HG02870 (cell line): ENCODE measurements around the gene MAPRE3.

Experiments used
- ATAC-seq: cut with Tn5 transposase; IDR thresholded peaks from one replicate; pipeline ENCODE4 v1.9.1; 2021; ENCODE audit warnings: mild to moderate bottlenecking, moderate library complexity; ENCODE audit not compliant: unreplicated experiment

MAPRE3 gene

DNA sequence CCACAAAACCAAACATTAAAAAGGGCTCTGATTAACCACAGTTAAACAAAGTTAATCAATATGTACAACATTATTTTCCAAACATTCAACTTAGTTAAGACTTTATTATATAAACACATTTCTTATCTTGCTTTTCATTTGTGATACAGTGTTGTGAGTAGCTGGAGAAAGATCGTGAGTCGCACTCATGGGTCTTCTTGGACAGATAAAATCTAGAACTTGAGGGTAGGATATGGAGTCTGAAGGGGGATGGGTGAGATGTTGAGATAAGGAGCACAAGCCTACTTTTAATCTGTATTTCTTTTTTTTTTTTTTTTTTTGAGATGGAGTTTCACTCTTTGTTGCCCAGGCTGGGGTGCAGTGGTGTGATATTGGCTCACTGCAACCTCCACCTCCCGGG lies 39.7 kb downstream of the MAPRE3 start:
- no peak for ATAC-seq

- no peak for ATAC-seq
These were observed 43.3 kb downstream of the MAPRE3 start for GRCh38 chr2:27013738-27014137.

GRCh38 chr2:27014771-27015433 lies 44.5 kb downstream of the MAPRE3 start:
- no peak for ATAC-seq

DNA sequence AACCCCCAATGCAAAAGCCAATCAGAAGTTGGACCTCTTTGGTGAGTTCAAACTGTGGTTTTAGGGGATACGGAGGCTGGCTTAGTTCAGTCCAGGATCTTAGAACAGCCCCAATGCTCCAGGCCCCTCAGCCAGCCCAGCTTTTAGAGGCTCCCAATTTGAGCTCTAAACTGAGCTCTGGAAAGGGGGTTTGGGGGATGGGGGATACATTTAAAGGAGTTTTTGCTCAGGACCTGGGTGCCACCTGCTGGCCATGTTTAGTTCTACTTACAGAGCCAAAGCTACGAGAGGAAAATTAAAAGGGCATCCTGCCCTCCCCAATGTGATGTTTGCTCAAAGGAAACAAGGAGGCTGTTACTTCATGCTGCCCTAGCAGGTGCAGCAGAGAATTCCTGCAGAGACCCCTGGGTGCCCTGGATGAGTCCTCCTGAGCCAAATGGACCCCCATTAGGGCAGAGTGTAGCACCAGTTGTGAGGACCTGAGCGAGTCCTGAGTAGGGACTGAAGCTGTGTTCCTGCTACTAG lies 46.4 kb downstream of the MAPRE3 start:
- no peak for ATAC-seq

GRCh38 chr2:27018142-27018541 lies 47.7 kb downstream of the MAPRE3 start:
- no peak for ATAC-seq

DNA sequence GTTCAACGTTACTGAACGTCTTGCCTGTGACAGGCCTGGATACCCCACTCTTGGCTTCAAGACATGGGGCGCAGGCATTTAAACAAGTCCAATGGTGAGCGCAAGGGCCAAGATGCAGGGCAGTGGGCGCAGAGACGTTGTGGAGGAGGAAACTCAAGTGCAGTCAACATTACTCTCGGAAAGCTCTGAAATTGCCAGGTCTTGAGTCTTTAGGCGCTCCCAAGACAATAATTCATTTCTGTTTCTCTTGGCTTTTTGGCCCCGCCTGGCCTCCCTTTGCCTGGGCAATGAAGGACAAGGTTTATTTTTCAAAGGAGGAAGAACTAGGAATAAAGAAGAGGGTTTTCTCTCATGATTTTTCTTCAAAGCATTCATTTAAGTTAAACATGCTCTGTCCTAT lies 49.0 kb downstream of the MAPRE3 start:
- no peak for ATAC-seq

DNA sequence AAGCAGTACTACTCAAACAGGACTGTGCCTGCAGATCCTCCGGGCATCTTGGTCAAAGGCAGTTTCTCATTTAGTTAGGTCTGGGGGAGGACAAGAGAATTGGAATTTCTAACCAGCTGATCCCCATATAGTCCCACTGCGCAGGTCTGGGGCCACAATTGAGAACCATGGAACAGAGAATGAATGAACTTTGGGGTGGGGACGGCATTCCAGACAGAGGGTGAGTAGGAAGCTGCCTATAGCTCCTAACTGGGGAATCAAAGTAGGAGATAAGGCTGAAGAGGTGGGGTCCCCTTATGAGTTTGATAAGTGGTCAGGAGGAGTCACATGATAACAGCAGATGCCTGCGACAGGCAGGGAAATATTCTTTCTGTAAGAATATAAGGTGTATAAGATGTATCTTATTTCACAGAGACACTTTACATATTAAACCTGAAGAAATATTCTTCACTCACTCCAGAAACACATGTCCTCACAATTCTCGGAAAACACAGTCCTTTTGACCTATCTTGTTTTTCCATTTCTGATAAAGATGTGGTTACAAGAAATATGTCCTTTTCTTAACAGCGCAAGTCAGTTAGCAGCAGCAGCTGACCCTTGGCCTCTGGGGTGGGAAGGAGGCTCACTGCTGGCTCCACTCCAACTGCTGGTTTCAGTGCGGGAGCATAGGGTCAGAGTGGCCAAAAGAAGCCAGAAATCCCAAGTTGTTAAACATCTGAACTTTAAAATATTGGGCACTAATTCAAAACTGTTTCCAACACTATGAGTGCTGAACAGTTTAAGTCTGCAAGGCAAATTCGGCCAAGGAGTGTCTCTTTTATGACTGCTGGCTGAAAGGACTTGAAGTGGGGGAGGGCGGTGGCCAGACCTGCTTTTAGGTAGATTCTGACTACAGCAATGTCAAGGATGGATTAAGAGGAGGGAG lies 49.8 kb downstream of the MAPRE3 start:
- ATAC-seq, result no peak

DNA sequence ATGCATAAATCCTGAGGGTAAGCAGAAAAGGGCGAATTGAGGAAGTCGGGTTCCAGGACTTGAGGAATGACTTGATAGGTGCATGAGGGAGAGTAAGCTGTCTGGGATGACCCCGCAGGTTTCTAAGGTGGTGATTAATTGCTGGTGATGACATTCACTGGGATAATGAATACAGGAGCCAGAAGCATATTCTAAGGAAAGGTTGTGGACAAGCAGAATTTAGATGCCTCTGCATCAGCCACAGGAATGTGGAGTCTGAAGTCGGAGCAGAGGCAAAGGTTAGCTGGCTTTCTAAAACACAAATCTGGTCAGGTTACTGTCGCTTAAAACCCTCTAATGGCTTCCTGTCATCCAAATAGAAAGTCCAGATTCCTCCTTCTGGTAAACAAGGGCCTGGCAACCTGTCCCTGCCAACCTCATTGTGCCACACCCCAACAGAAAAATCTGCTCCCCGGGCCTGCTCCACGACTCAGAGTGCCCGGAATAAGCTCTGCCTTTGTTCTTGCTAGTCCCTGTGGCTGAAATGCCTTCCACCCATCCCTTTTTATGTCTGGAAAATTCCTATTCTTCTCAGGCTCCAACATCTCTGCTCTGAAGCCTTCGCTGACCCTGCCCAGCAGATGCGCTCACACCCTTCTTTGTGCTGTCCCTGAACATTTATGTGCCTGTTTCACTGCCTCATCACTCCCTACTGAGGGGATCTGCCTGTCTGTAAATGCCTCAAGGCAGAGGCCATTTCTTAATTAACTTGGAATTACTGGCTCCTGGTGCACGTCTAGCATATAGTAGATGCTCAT lies 51.0 kb downstream of the MAPRE3 start:
- no peak for ATAC-seq

GRCh38 chr2:27023740-27024139 lies 53.3 kb downstream of the MAPRE3 start:
- ATAC-seq, result no peak

DNA sequence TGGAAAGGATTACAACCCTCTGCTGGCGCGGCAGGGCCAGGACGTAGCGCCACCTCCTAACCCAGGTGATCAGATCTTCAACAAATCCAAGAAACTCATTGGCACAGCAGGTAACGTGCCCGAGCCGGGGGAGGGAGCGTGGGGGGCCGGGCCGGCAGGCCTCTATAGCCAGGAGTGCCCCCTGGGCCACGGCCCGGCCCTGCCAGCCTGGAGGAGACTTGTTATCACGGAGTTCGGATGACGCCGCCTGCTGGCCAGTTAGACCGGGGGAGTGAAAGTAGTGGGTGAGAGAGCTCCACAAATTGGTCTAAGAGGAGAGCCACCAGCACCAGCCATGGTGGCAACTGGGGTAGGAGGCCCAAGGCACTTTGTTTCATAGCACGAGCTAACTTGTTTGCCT lies 53.8 kb downstream of the MAPRE3 start:
- no peak for ATAC-seq

DNA sequence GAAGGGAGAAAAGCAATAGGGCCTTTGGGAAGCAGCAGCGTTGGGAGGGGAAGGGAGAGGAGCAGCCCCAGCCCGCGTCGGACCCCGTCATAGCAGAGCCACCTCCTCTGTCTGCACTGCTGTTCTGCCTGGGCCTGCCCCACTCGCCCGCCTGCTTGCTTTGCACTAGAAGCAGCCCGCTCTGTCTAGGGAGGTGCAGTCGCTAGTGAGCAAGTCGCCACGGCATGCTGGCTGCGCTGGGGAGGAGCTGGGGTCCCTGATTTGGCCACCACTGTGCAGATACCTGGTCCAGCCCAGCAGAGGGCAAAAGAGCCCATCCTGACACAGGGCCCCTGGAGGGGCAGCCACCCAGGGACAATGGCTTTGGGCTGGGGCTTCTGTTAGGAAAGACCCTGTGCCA lies 54.4 kb downstream of the MAPRE3 start:
- ATAC-seq, result no peak

- ATAC-seq, result no peak
These were observed 54.9 kb downstream of the MAPRE3 start for GRCh38 chr2:27025281-27025800.

DNA sequence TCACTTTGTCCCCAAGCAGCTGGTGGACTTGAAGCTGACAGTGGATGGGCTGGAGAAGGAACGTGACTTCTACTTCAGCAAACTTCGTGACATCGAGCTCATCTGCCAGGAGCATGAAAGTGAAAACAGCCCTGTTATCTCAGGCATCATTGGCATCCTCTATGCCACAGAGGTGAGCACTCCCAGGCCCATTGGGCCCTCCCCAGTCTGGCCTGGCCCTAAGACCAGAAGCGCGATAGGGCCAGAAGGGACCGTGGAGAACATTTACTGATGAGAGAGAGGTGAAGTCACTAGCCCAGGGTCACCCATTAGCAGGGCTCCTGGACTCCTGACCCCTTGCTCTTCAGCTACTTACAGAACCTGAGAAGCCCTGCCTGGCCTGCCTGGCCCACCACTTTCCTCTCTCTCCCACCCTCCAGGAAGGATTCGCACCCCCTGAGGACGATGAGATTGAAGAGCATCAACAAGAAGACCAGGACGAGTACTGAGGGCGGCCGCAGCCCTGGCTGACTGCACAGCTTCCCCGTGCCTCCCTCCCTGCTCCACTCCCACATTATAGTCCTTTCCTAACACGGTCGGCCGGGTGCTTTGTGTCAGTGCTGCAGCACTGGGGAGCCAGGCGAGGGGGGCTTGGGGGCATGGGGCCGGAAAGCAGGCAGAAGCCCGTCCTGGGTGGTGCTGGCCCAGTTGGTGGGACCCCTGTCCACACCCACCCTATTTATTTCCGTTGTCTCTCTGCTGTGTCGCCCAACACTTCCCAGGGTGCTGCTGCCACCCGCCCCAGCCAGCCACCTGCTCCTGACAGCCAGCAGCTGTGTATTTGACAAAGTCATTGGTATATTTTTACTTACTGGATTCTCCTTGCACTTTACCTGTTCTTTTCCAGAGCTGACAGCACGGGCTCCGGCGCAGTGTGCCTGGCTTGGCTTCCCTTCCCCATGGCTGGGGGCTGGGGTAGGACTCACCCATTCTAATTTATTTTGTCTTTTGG lies 55.7 kb downstream of the MAPRE3 start:
- no peak for ATAC-seq

DNA sequence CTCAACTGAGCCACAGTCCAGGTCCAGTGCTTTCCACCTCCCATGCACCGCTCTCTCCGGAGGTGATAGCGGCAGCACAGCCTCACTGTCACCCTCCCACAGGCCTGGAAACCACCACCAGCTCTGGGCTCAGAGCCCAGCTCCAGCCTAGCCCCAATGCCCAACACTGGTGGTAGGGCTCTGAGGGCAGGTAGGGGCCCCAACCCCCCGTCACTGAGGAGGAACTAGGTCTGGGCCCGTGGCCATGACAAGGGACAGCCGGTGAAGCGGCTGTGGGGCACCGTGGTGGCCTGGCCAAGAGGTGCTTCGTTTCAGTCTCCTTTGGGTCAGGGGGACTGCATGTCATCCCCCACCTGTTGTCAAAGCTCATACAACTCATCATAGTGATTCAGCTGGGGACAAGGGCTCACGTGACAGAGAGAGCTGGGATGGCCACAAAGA lies 56.8 kb downstream of the MAPRE3 start:
- ATAC-seq, result no peak

DNA sequence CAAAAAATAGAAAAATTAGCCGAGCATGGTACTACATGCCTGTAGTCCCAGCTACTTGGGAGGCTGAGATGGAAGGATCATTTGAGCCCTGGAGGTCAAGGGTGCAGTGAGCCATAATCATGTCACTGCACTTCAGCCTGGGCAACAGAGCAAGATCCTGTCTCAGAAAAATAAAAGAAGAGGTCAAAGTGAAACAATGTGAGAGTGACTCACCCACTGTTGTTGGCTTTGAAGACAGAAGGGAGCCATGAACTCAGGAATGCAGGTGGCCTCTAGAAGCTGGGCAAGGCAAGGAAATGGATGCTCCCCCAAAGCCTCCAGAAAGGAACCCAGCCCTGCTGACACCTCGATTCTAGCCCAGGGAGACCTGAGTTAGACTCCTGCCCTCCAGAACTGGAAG lies 58.6 kb downstream of the MAPRE3 start:
- no peak for ATAC-seq

- peak; percentile 81 for ATAC-seq
These were observed 62.2 kb downstream of the MAPRE3 start, which contains the start of gene TMEM214 for GRCh38 chr2:27032495-27033252. TMEM214 (plus strand) TSS chr2:27032965; CDS start chr2:27033016, 51 bp downstream.

DNA sequence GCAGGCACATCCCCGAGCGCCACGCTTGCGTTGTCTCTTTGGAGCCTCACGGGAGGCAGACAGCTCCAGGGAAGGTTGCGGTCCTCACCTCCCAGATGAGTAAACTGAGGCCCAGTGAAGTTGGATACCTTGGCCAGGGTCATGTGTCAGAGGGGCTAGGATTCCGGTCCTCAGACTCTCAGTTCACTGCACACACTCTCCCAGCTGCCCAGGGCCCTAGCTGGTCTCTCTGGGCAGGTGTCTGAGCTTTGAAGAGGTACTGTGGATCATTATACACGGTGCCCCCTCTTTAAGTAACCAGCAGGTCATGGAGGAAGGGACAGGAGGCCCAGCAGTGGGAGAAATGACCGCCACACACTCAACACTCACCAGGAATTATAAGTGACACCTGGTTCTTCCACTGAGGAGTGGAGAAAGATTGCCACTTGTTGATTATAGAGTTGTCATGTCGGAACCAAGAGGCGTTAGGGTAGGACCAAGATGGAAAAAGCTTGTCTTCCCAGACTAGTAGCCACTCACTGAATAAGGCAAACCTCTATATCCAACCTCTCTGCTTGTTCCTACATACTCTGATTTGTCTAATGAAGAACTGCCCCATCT lies 62.9 kb downstream of the MAPRE3 start:
- no peak for ATAC-seq

- no peak for ATAC-seq
These were observed 67.6 kb downstream of the MAPRE3 start for GRCh38 chr2:27038012-27038411.
